Activated CD4-positive, alpha-beta T cell treated with anti-CD3 and anti-CD28 coated beads for 4 hours (primary cell): ENCODE data around the gene ITPR1.
"Not testable (repeated sequence)": the region's sequence is repeated elsewhere in the genome, so short reads cannot be mapped to it uniquely, and the experiment has no call there.

ENCODE experiments used
- DNase-seq, 2 donors: peaks; one replicate each; pipeline ENCODE4 v3.0.0-alpha.2; 2020

ITPR1 gene

DNA sequence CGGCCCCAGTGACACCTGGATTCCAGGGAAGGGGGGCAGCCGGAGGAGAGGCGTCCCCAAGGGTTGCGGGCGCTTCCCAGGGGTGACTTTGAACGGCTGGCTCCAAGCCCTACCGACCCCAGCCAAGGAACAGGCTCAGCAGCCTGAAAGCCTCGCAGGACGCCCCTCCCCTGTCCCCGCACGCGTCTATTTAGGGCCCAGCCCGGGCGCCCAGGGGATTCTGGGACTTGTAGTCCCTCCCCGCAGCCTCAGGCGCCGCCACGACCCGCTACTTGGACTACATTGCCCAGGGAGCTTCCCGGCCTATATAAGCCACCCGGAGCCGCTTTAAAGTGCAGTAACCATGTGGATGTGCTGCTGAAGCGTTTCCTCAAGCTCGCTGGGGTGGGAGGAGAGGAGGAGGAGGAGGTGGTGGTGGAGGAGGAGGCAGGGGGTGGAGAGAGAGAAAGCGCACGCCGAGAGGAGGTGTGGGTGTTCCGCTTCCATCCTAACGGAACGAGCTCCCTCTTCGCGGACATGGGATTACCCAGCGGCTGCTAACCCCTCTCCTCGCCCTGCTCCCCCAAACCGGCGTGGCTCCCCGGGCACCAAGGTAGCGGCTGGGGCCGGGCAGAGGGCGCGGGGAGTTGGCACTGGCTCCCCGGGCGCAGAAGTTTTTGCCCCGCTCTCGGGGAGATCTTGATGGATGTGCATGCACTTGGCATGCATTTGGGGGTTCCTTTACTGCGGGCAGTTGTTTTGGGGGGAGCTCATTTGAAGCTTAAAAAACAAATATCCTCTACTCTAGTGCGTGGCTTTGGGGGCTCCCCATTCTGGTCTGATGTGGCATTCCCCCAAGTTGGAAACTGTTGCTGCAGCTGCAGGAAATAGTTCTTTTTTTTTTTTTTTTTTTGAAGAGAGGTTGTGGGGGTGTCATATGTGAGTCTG lies at the start of gene ITPR1:
TSS of gene ITPR1 (plus strand) at position 335 of the 927 bp plus-strand sequence. CDS start 23,144 bp downstream, outside the sequence.
- DNase-seq = peak; percentile 99

DNA sequence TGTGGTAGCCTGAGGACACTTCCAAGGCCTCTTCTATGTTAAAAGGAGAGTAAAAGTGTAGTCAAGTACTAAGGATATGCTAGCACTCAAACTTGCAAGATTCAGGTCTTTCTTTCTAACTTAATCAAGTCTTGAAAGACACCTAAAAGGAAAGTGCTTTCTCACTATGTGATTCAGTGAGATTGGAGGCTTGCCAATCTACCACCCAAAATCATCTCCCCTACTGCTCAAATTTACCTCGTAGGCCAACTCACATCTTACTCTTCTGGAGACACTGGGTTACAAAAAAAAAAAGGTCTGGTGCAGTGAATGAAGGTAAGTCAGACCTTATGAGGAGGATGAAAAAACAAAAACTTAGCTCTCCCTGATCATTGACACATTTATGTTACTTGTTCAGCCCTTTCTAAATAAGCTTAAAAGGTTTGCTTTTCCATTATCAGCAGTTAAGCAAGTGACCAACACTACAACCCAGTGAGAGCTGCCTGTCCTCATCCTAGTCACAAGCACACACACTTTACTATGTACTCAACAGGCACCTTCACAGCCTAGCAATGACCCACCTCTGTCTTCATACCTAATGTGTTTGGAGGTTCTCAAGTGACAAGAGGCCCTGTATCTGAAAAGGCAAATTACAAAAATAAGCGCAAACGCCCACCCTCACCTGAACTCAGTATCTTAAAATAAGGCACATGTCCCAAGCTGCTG lies 45.7 kb upstream of the ITPR1 start:
- DNase-seq = no peak

DNA sequence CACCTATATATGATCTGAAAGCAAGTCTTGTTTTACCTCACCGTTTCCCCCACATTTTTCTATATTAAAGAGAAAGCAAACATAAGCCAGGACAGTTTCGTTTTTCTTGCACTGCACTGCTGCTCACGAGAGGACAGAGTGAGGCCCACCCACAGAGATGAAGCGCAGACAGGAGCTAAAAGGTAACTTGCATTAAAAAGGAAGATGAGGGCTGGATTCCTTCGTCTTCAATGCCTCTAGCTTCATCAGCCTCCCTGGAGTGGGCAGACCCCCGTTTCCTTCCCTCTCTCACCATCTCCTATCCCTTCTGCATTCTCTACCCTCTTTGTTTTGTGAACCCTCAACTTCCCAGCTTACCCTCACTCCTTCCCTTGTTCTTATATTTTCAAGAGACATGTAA lies 45.0 kb upstream of the ITPR1 start:
- no peak for DNase-seq

DNA sequence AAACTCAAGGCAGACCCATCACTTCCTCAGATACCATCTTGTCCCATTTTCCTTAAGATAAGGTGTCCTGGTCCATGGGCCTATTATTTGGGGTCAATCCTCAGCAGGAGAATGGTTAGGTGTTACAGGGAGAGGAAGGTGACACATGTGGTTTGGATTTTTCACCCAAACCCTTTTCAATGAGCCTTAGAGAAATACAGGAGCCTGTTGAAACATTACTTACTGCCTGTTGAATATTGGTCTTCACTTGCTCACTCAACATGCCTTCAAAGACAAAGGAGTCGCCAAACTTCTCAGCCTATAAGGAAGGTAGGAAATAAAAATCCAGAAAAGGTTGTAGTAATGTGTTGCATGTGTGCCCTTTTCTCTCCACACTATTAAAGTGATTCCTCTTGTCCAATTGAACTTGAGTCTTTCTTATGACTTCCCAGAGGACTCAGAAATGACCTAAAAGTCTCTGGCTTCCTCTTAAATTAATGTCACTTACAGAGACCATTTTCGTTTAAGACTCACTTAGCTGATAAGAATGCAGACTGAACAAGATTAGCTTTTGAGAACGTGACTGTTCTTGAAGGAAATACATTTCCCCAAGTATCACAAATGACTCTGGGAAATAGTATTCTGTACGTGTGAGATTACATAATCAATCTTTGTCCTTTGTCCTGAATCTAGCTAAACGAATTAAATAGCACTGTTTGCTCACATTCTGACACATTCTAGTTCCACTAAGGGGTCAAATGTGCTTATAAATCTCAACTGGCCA lies 43.9 kb upstream of the ITPR1 start:
- DNase-seq = no peak

DNA sequence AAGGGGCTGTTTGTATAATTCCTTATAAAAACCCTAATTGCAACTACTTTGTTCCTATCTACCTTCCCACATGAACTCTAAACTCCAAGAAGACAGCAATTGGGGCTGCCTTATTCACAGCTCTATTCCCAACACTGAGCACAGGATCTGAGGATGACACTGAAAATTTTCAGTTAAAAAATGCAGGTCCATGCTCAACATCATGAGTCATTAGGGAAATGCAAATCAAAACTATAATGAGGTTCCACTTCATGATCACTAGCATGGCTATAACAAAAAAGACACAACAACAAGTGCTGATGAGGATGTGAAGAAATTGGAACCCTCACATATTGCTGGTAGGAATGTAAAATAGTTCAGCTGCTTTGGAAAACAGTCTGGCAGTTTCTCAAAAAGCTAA lies 39.0 kb upstream of the ITPR1 start:
- DNase-seq = no peak

DNA sequence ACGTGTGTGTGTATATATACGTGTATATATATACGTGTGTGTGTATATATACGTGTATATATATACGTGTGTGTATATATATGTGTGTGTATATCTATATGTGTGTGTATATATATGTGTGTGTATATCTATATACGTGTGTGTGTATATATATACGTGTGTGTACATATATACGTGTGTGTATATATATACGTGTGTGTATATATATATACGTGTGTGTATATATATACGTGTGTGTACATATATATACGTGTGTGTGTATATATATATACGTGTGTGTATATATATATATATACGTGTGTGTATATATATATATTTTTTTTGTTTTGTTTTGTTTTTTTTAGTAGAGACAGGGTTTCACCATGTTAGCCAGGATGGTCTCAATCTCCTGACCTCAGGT lies 36.4 kb upstream of the ITPR1 start:
- DNase-seq = not testable (repeated sequence)

DNA sequence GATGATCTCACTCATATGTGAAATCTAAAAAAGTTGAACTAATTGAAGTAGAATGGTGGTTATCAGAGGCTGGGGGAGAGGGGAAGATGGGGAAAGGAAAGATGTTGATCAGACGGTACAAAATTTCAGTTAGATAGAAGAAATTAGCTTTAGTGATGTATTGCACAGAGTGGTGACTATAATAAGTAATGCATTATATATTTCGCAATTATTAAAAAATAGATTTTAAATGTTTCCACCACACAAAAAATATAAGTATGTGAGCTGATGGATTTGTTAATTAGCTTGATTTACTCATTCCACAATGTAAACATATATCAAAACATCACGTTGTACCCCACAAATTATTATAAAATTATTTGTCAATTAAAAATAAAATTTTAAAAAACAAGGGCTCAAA lies 34.2 kb upstream of the ITPR1 start:
- no peak for DNase-seq

DNA sequence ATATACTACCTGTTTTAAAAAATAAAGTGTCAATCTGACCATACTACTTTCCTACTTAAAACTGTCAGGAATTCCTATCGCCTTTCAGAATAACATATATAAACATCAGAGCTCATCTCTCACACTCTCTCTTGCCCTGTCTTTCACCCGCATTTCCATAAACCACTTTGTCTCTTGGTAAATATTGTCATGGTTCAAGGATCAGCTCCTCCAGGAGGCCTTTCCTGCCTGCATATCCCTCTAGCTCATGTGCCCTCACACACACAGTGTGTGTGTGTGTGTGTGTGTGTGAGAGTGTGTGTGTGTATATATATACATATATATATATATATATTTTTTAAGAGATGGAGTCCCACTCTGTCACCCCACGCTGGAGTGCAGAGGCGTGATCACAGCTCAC lies 32.8 kb upstream of the ITPR1 start:
- DNase-seq = no peak

DNA sequence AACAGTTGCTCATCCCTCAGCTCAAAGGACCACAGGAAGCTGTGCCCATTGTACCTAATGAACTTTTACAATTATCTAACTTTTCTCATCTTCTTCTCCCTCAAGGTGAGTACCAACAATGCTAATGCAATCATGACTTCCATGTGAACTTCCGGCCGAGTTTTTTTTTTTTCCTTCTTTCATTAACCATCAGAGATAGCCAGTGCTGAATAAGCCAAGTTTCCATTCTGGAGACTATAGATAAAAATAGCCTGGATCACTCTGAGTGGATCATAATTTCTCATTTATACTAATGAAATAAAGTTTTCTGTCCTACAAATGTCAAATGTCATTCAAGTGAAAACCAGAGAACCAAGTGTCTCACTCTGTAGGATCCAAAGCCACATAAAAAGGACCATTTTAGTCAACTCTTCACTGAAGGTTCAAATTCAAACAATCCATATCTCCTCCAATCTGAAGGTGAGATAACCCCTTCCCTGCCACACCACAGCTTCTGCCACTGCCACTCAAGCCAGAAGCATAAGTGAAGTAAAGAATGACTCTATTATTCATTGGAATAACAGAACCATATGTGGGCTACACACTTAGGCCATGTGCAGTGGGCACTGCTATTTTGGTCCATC lies 31.6 kb upstream of the ITPR1 start:
- DNase-seq = no peak

DNA sequence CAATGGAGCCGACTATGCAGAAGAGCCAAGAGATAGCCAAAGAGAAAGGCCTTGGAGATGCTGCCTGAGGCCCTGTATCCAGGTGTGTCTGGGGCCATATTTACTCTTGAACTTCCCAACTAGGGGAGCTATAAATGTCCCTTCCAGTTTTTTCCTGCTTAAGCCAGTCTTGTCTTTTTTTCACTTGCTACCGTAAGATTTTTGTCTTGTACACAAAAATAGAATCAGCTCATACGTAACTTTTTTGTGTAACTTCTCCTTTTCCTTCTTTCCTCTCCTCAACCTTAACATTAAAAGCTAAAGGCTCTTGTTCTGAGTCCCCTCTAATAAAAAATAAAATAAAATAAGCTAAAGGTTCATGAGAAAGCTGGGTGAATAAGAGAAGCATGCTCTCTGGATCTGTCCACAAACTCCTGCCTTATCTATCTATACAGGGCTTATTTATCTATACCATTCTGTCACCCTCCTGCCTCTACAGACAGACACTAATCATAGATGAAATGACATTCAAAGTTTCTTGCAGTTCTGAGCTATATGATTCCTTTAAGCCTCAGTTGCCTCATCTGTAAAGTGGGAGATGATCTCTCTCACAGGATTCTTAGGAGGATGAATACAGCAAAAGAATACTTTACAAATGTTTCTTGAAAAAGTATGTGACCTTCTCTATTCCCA lies 30.6 kb upstream of the ITPR1 start:
- DNase-seq = no peak

DNA sequence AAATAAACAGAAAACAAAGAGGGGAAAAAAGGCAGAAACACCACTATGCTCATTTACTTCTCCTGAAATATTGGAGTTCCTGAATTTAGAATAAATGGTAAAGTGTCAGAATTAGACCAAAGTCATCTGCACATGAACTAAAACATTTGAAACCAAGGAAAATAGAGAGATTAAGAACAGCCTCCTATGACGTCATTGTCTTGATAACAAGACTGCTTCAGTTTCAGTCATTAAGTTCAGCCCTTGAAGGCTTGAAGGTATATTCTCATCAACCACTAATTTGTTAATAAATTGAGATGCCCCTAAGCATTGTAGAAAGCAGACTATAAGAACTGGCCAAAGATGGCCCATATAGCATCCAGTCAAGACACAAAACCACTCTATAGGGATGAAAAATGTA lies 28.6 kb upstream of the ITPR1 start:
- DNase-seq = no peak

DNA sequence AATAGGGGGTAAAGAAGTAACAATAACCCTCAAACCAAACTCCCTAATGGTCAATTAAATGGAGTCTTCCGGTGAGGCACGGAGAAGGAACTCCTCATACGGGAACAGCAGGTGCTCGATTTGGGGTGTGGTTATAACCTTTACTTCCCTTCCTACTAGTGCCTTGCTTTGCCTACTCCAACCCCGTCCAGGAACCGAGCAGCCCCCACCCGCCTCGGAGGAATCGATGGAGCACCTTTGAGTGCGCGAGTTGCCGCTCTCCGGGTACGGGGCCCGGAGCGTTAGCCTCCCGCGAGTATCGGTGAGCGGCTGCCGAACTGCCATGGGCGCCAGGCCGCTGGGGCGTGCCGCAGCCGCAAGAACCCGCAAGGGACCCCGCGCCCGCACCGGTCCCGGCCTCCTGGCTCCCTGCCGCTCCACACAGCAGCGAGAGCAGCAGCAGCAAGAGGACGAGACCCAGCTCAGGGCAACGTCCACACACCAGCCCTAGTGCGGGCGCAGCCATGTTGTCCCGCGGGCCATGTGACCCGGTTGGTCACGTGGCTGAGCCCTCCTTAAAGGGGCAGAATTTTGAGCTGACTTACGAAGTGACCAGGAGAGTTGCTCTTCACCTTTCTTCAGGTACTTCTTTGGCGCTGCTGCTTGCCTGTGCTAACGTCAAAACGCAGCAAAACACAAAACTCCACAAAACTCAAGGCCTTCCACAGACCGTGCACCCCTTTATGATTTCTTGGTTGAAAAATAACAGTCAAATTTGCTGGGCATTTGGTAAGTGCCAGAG lies 26.2 kb upstream of the ITPR1 start, which contains the start of gene SUMF1:
TSS of gene SUMF1 (minus strand) at position 529 of the 781 bp plus-strand sequence. CDS start at position 505, 24 bp downstream.
- peak; percentile 66 to 71 for DNase-seq

DNA sequence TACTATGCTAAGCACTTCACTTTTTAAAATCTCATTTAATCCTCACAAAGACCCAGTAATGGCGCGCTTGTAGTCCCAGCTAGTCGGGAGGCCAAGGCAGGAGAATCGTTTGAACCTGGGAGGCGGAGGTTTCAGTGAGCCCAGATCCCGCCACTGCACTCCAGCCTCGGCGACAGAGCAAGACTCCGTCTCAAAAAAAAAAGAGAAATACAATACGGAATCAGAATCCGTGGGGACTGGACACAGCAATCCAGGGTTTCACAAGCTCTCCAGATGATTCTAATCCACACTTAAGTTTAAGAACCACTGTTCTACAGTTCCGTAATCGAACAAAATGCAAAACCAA lies 25.7 kb upstream of the ITPR1 start:
- no peak for DNase-seq

DNA sequence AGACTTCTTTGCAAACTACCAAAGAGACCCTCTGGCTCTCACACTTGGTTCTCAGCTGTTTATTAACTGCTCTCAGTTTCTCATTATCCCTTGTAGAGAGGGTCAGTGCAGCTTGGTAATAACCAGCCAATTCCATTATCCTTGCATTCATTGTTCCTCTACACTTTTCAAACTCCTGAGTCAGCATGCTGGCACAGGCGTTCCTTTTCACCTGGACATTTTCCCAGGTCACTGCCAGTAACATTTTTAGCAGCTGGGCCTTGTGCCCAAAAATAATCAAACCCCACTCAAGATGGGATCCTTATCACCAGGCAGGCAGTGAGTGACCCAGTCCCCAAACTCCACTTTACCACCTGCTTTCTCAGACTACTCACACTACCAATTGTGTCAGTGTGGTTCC lies 21.2 kb upstream of the ITPR1 start:
- no peak for DNase-seq

DNA sequence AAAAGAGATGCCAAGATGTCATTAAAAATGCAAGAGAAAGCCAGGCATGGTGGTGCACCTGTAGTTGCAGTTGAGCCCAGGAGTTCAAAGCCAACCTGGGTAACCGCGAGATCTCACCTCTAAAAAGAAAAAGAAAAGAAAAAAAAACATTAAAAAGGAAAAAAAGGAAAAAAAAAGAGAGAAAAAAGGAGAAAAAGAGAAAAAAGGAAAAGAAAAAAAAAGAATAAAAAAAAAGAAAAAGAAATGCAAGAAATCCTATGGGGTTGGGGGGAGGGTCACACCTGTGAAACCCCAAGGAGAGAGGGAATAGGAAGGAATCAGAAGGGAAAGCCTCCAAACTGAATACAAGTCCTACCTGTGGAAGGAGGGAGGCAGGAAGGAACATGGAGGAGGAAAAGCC lies 20.8 kb upstream of the ITPR1 start:
- DNase-seq = no peak

DNA sequence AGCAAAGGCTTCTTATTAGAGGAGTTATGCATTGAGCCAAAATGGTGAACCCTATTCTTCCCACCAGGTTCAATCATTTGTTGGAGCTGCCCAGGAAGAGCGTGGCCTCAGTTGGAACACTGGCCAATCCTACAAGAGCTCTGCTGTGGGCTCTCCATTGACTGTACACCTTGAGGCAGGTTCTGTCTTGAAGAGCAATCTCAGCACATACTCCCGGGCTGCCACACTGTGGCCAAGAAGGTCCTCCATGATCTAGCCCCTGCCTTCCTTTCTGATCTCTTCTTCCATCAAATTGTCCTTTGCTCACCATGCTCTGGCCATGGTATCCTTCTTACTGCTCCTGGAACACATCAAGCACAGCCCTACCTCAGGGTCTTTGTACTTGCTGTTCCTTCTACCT lies 20.4 kb upstream of the ITPR1 start:
- DNase-seq = no peak

DNA sequence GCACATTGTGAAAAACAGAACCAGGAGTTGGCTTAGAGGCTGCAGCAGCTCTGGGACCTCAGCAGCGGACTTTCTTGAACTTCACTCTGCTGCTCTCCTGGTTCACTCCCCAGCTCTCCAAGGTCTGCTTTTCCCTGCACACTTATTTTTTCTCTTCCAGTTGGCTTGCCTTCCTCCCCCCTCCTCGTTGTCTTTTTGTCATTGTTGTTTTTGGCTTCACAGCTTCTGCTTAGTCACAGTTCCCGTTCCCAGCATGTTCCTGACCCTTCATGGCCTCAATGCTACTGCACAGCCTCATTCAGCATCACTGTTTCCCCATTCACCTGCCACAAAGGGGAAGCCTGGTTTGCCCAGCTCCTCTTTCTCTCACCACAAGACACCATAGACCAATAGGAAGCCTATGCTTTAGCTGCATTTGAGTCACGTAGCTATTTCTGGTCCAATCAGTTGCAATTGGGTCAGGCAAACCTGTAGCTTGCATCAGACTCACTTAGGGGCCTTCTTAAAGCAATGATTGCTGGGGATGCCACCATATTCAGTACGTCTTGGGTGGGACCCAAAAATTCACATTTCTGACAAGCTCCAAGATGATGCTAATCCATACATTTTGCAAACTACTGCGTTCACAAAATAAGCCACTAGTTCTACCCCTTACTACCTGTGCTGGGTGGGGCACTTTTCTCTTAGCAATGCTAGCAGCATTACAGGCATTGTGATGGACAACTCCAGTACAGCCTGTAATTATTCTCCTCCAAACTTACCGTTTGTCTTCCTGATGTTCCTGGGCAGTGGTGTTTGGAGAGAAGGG lies 18.3 kb upstream of the ITPR1 start:
- DNase-seq = no peak

DNA sequence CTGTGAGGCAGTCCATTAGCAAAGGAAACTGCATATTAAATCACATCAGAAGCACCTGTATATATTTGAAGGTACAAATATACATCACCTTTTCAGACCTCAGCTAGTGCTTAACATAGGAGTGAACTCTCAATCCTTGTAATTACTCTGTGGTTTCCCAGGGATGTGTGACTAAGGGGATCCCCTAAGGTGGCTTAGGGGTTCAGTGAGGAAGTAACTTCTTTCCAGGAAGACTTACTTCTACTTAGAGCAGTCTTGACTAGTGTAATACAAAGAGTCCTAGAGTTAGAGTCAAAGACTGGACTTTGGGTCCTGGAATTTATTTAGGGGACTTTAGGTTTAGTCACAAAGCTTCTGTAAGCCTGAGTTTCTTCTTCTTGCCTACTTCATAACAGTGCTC lies 17.3 kb upstream of the ITPR1 start:
- no peak for DNase-seq

DNA sequence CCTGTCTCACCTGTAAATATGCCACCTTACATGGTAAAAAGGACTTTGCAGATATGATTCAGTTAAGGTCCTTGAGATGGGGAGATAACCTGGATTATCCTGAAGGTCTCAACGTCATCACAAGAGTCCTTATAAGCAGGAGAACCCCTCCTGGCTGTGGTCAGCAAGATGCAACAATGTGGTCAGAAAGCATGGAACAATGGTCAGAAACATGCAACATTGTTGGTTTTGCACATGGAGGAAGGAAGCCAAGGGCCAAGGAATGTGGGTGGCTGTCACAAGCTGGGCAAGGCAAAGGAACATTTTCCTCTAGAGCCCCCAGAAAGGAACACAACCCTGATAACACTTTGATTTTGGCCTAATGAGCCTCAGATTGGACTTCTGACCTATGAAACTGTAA lies 16.7 kb upstream of the ITPR1 start:
- no peak for DNase-seq

DNA sequence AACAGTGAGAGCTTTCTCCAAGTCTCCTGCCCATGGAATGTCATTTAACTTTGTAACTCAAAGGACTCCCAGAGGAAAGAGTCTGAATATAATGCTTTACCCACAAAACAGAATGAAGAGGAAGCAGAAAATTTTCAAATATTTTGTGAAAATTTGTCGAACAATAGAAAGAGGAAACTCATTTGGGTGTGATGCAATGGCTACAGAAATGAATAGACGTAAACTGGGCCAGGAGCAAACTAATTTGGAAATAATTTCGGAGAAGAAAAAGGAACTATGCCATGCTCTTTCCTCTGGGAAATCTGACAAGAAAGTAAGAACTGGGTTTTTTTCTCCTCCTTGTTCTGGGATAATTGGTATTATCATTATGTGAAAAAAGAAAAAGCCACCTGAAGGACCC lies 14.9 kb upstream of the ITPR1 start:
- DNase-seq = no peak

DNA sequence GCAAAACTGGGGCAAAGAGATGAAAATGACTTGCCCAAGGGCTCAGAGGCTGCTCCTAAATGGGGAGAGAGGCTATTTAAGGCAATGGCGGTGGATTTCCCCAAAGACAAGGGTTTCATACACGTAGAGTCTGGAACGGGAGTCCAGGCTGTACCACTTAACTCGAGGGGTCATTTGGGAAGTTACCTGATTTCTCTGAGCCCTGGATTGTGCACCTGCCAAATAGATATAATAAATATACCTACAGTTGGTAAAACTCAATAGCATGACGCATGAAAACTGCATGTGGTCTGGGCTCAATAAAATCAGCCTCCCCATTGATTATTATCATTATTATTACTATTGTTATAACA lies 1.3 kb upstream of the ITPR1 start:
- no peak for DNase-seq
